Neural progenitor cell (in vitro differentiated cells): Measurements from ENCODE around the gene CHP2.

Experiments used
- CTCF ChIP-seq: fragments of 200-600 bp; sonication (generic); IDR thresholded peaks from 2 replicates; pipeline ENCODE4 v1.5.1; 2017; ENCODE audit warnings: antibody characterized with exemption, mild to moderate bottlenecking
- EZH2 ChIP-seq: fragments of 200-600 bp; sonication (generic); IDR thresholded peaks from 2 replicates; pipeline ENCODE4 v1.6.1; 2017; ENCODE audit warnings: antibody characterized with exemption, mild to moderate bottlenecking, moderate library complexity

- TF ChIP-seq CTCF = no peak
- TF ChIP-seq EZH2 = no peak
Measured at GRCh38 chr16:23706439-23706838, 48.4 kb upstream of the CHP2 start.
